ENCODE results near the gene EYA2. TPM values are rescaled to one million over a fixed set of nuclear protein-coding genes. Genes with fewer than 3 reads are reported as not detected.

EYA2 gene
- total and polyA plus RNA-seq, 2 of the 4 experiments (the other 2 are of a cell fraction) = 2.3 to 5.4 TPM

- Histone ChIP-seq H4K8ac (ENCODE audit: low read depth in 2 of 2, low read length in 2 of 2) (peak overlapping the region; percentile 8 to 87), H2BK120ac (ENCODE audit: low read depth, low read length) (no peak overlapping the region), H4K20me1 (ENCODE audit: insufficient read depth, low read length) (no peaks in the 10 kb centered on the region), H3K27me3 (ENCODE audit: control insufficient read depth, insufficient read depth, low read length) (no peaks in the 10 kb centered on the region), H3K9me1 (ENCODE audit: insufficient read depth, low read length) (no peaks in the 10 kb centered on the region; the same call in 1 of the 2 replicates), H2BK15ac (ENCODE audit: low read depth, low read length) (no peak overlapping the region), H2BK20ac (ENCODE audit: low read depth, low read length) (no peak overlapping the region), H3K27ac (ENCODE audit: insufficient read depth, low read length) (no peak overlapping the region), H3K79me1 (ENCODE audit: low read depth in 1 of 2, low read length in 2 of 2) (no peaks in the 10 kb centered on the region), H3K4me1 (ENCODE audit: control insufficient read depth, insufficient read depth, low read length) (no peaks in the 10 kb centered on the region), H3K9ac (ENCODE audit: low read depth, low read length) (no peak overlapping the region), H3K23ac (ENCODE audit: low read depth, low read length) (no peak overlapping the region), H2AK5ac (ENCODE audit: low read depth, low read length) (no peak overlapping the region), H3K14ac (replicated peaks; ENCODE audit: low read depth, low read length) (no peak overlapping the region), H3K18ac (ENCODE audit: low read depth, low read length) (no peak overlapping the region), H3K56ac (ENCODE audit: extremely low read depth, insufficient read depth, low read length) (no peak overlapping the region), H3K9me3 (ENCODE audit: control insufficient read depth, insufficient read depth, low read length) (no peaks in the 10 kb centered on the region), H2AFZ (replicated peaks; ENCODE audit: low read length, poor library complexity) (peak overlapping the region; percentile 80), H2BK5ac (ENCODE audit: low read depth, low read length, poor library complexity, severe bottlenecking) (no peak overlapping the region), H4K91ac (ENCODE audit: insufficient read depth, low read depth, low read length) (no peak overlapping the region), H3K4me3 (ENCODE audit: insufficient read depth, low read depth, low read length) (no peak overlapping the region), H3K4me2 (ENCODE audit: low read depth, low read length) (no peak overlapping the region), H4K5ac (ENCODE audit: low read depth, low read length) (peak overlapping the region; percentile 85; the same call in 1 of the 2 replicates), H2AK9ac (replicated peaks; ENCODE audit: low read depth, low read length, poor library complexity) (peak overlapping the region; percentile 52), H3K36me3 (ENCODE audit: control insufficient read depth, insufficient read depth, low read length) (no peaks in the 10 kb centered on the region; the same call in 1 of the 2 replicates), H3K4ac (ENCODE audit: low read depth, low read length) (no peak overlapping the region; the same call in 1 of the 2 replicates)
- intact Hi-C loops (cut with micrococcal nuclease) (no loop called here), in situ Hi-C loops (cut with MboI; ENCODE audit: low sequenced_read_pairs) (no loop called here), dilution Hi-C loops (cut with HindIII; ENCODE audit: low sequenced_read_pairs, unreplicated experiment) (no loop called here)
- BruUV-seq (replicated peaks) = no TSS peak
- TF ChIP-seq USF2 (IDR thresholded peaks at IDR 0.05; ENCODE audit: low read depth, low read length) = peak; percentile 96
- no peak for TF ChIP-seq SMC3 (IDR thresholded peaks at IDR 0.05; ENCODE audit: low read depth, low read length)
- TF ChIP-seq MXI1 (IDR thresholded peaks at IDR 0.05; ENCODE audit: borderline replicate concordance, low read depth, low read length) = no peak
- ATAC-seq (ENCODE audit: low read depth) = peak; percentile 95
- ChIA-PET POLR2A (ENCODE audit: unreplicated experiment) (no interaction called here), CTCF (no interaction called here)
- WGBS, 2 experiments (ENCODE audit: extremely low coverage in 2 of 2, insufficient read length in 1 of 2) = 67% methylated on average over 1 of the region's 5 CpGs; no CpG with 5 or more reads in 1 of the 2 experiments
- DNase-seq = peak; percentile 83
These were observed 286.6 kb downstream of the EYA2 start for GRCh38 chr20:47181056-47181862.

Data from IMR-90 (cell line).